GM19099 (cell line): ENCODE results near the gene KLHL33.

Source experiments
- POLR2A ChIP-seq: IDR thresholded peaks from 3 replicates; pipeline ENCODE4 v1.6.1; 2011; ENCODE audit warnings: low read depth; ENCODE audit not compliant: insufficient read length; ENCODE audit errors: extremely low read depth

Gene KLHL33

GRCh38 chr14:20435582-20436362 is at the start of gene KLHL33:
KLHL33 (minus strand) TSS chr14:20436166; CDS start chr14:20435811, 355 bp downstream.
- TF ChIP-seq POLR2A, result no peak

DNA sequence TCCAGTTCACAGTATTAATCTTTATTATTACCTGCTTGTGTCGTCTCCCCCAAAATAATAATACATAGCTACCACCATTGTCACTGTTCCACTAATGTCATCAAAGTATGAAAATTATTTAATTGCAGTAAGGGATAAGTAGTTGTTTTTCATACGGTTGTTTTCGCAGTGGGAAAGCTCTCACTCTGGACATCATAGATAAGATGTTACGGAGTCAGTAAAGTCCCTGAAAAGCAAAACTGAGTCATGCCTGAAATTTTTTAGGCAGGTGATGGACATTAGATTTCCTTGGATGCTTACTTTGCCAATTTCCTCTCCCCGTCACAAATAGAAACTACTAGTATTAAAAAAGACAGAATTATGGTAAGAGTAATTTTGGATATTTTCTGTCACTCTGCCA is 46.4 kb upstream of the KLHL33 start:
- no peak for TF ChIP-seq POLR2A

- no peak for TF ChIP-seq POLR2A
Measured at GRCh38 chr14:20478894-20479293, 42.9 kb upstream of the KLHL33 start.

GRCh38 chr14:20477211-20477876 is 41.4 kb upstream of the KLHL33 start:
- no peak for TF ChIP-seq POLR2A

GRCh38 chr14:20476776-20477175 is 40.8 kb upstream of the KLHL33 start:
- no peak for TF ChIP-seq POLR2A

- TF ChIP-seq POLR2A, result no peak
Measured at GRCh38 chr14:20472536-20473169, 36.7 kb upstream of the KLHL33 start.

DNA sequence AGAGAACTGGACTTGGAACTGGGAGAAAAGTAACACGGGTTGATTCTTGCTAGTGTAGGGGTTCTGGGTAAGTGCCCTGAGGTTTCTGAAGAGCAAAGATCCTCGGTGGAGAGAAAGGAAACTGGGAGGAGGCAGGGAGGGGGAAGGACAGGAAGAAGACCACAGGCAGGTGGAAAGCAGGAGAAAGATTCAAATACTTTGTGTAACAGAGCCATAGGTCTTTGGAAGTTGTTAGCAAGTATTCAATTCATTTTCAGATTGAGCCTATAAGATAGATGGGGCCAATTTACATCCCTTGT is 34.6 kb upstream of the KLHL33 start:
- TF ChIP-seq POLR2A, result no peak

- TF ChIP-seq POLR2A, result peak; percentile 18
Measured at GRCh38 chr14:20469890-20470602, 34.1 kb upstream of the KLHL33 start.

DNA sequence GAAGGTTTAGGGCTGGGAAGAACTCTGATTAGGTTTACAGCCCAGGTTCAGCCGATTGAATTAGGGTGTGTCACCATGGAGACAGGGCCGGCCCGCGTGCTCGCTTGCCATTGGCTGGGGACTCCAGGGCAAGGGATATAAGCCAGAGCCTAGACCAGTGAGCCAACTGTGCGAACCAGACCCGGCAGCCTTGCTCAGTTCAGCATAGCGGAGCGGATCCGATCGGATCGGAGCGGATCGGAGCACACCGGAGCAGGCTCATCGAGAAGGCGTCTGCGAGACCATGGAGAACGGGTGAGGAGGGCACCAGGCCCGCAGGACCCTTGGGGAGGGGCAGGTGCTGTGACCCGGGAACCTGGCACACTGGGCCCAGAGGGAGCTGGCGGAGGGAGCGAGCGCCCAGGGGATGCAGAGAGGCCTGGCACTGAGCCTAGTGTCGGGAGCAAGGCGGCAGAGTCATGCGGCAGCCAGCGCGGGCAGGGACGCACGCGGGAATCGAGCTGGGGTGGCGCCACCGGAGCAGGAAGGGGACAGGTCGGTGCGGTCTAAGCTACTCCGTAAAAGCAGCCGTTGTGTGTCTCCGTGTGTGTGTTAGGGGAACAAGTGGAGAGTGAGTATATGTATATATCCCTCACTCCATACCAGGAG is 33.4 kb upstream of the KLHL33 start, which contains the start of gene PNP:
PNP (plus strand) TSS at position 165 of the 648 bp plus-strand sequence; CDS start at position 284, 119 bp downstream.
- peak; percentile 99 for TF ChIP-seq POLR2A

DNA sequence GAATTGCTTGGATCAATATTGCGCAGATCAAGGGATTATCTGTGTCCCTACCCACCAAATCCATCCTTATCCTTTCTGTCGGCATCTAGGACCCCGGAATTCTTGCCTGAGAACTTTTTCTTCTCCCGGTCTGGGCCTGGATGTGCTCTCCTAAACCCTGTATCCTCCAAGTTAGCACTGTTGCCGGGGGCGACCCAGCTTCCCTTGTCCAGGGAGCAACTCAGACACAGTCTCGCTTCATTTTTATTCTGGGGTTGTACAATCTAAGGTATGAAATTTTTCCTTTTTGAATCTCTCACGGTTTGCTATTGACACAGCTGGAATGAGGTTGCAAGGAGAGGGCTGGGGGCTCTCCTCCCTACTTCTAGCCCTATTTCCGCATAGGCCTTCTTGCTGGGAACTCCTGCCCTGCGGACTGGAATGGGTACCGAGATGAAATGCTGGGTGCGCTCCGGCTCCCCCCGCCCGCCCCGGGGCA is 32.8 kb upstream of the KLHL33 start:
- no peak for TF ChIP-seq POLR2A

DNA sequence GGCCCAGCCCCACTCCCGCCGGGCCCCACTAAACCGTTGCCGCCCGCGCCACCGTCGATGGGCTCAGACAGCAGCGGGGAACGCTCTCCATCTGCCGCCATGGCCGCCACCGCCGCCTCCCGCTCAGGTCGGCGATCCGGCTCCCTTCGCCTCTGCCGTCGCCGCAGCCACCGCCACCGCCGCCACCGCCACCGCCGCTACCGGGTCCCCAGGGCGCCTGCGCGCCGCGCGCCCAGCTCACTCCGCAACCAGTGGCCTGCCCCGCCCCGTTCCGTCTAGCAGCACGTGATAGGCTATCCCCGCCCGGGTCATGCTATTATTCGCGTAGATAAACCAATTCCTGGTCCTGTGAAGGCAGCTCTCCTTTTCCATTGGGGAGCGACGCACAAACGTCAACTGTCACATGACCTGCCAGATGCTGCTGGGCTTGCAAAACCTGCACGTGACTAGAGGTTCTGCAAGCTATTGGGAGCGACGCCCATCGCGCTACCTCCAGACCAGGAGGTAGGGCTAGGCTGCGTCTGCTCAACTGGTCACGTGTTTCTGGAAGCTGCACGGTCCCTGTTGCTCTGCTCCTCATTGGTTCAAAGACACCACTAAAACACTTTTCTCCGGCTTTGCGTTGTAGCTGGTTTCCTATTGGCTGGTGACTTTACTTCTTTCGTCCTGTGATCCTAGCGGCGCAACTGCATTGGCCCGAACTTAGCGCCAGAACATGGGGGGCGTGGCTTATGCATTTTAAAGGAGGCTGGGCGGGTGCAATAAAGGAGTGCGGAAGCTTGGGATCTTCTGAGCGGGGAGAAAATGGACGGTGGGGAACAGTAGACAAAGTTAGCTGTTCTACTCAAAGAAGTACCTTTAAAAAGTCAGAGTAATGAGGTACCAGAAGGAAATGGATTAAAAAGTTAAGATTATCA is 25.5 kb upstream of the KLHL33 start, which contains the start of gene PIP4P1:
PIP4P1 (minus strand) TSS at position 210 of the 917 bp plus-strand sequence; CDS start at position 101, 109 bp downstream.
- TF ChIP-seq POLR2A, result peak; percentile 74

DNA sequence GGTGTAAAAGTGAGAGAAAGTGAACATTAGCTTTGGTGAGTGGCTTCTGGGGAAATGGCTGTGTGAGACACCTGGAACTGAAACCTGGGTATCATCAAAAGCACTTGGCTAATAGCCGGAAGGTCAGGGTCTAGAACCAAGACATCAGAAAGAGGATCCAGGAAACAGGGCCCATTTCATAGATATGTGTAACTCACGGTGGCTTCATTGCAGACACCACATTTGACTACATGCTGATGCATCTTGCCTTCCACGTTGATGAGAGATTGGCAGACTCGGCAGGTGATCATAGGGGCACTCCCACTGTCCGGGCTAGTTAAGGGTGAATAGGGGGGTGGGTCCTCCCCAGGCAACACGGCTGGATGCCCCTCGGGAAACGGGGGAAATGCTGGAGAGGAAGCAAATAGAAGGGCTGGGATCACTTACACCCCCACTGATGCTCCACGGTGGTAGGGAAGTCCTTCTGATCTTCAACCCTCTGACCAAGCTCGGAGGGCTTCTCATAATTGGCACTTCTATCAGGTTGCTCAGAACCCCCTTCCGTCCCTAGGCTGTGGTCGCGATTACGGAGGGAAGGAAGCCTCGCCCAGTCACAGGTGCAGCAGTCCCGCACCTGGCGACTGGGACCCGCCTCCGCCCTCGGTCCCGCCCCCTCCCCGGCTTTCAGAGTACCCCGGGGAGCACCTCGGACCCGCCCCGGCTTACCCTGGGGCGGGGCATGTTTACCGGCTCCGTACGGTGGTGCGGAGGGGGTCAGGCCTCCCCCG is 24.7 kb upstream of the KLHL33 start:
- TF ChIP-seq POLR2A, result no peak
